Endothelial cell of umbilical vein (primary cell): ENCODE measurements around the gene POU2AF3. TPM values are rescaled to one million over a fixed set of nuclear protein-coding genes. Genes with fewer than 3 reads are reported as not detected.

Experiments used
- BruUV-seq: library from RNA; stranded (reverse); fragments of 400-500 nt; replicated peaks from 2 replicates; lab custom pipeline; 2021; lab: Mats Ljungman, UMichigan
- CTCF ChIA-PET: fragments of 300-600, 350-600 bp; sonication (Branson Sonifier 250); formaldehyde crosslinking; loops from one replicate; lab custom pipeline; 2021; ENCODE audit warnings: antibody characterized with exemption, inconsistent platforms; lab: Charles Lee
- POLR2A ChIA-PET: fragments of 300-600, 350-600 bp; sonication (Branson Sonifier 250); formaldehyde crosslinking; loops from one replicate; lab custom pipeline; 2021; ENCODE audit warnings: antibody characterized with exemption, inconsistent platforms; lab: Charles Lee
- DNase-seq: peaks from one replicate; pipeline ENCODE4 v3.0.0-alpha.2; 2011; ENCODE audit warnings: low read depth, low spot score
- FAIRE-seq: peaks from 2 replicates; lab custom pipeline; 2011; peaks lifted over from hg19 to GRCh38; lab: Jason Lieb, UNC
- H2AFZ ChIP-seq: 2 replicates; pipeline ENCODE4 v1.6.0; 2012; ENCODE audit warnings: low read depth, low read length, control low read depth, inconsistent platforms
- H3K27ac ChIP-seq: 2 replicates; pipeline ENCODE4 v1.5.1; 2011; ENCODE audit warnings: low read depth, mild to moderate bottlenecking, control low read depth, low read length, moderate library complexity; ENCODE audit not compliant: insufficient read depth
- H3K27me3 ChIP-seq, 2 experiments: 2 replicates each; pipeline versions ENCODE4 v1.6.0 to v1.6.1; 2011; ENCODE audit warnings: low read length in 2 of 2, mixed read lengths in 1 of 2; ENCODE audit not compliant: control insufficient read depth in 2 of 2, insufficient read depth in 2 of 2
- H3K36me3 ChIP-seq, 2 experiments: 2 replicates in 1 of 2; 3 replicates in 1 of 2; pipeline ENCODE4 v1.5.1; 2011; ENCODE audit warnings: low read length in 2 of 2, mild to moderate bottlenecking in 1 of 2, moderate library complexity in 1 of 2; ENCODE audit not compliant: control insufficient read depth in 2 of 2, insufficient read depth in 2 of 2; ENCODE audit errors: extremely low read depth in 1 of 2
- H3K4me1 ChIP-seq: 3 replicates; pipeline ENCODE4 v1.5.1; 2011; ENCODE audit warnings: mild to moderate bottlenecking, low read length; ENCODE audit not compliant: control insufficient read depth, insufficient read depth; ENCODE audit errors: extremely low read depth
- H3K4me2 ChIP-seq: 2 replicates; pipeline ENCODE4 v1.6.1; 2011; ENCODE audit warnings: low read length, control low read depth, mixed read lengths; ENCODE audit not compliant: insufficient read depth
- H3K4me3 ChIP-seq, 3 experiments: fragments of 200-600 bp in 1 of 3; sonication (generic), shearing (Covaris generic) in 1 of 3; replicated peaks in 1 of 3; 2 replicates each; pipeline ENCODE4 v1.5.1; 2011 to 2016; ENCODE audit warnings: control low read depth in 3 of 3, low read length in 3 of 3, mild to moderate bottlenecking in 2 of 3, inconsistent platforms in 1 of 3, low read depth in 1 of 3, moderate library complexity in 1 of 3; ENCODE audit not compliant: insufficient read depth in 1 of 3
- H3K79me2 ChIP-seq: 2 replicates; pipeline ENCODE4 v1.6.0; 2012; ENCODE audit warnings: low read length, inconsistent platforms; ENCODE audit not compliant: control insufficient read depth, insufficient read depth
- H3K9ac ChIP-seq: replicated peaks from 2 replicates; pipeline ENCODE3; 2011; ENCODE audit warnings: low read length, control low read depth; ENCODE audit not compliant: insufficient read depth; ENCODE audit errors: extremely low read depth
- H3K9me1 ChIP-seq: replicated peaks from 3 replicates; pipeline ENCODE4 v1.6.0; 2011; ENCODE audit warnings: mild to moderate bottlenecking, low read length; ENCODE audit not compliant: control insufficient read depth, insufficient read depth; ENCODE audit errors: extremely low read depth
- H3K9me3 ChIP-seq: replicated peaks from 2 replicates; pipeline ENCODE4 v1.5.1; 2012; ENCODE audit warnings: low read length, inconsistent platforms; ENCODE audit not compliant: control insufficient read depth, insufficient read depth
- H4K20me1 ChIP-seq: replicated peaks from 2 replicates; pipeline ENCODE3; 2011; ENCODE audit warnings: mild to moderate bottlenecking, low read length; ENCODE audit not compliant: control insufficient read depth, insufficient read depth; ENCODE audit errors: extremely low read depth
- EZH2 ChIP-seq: IDR thresholded peaks from 2 replicates; pipeline ENCODE4 v1.6.1; 2012; ENCODE audit warnings: borderline replicate concordance, low read depth, mild to moderate bottlenecking, moderate library complexity, low read length, inconsistent platforms; ENCODE audit not compliant: severe bottlenecking
- FOS ChIP-seq: IDR thresholded peaks from 2 replicates; pipeline ENCODE4 v1.6.1; 2011; ENCODE audit warnings: mild to moderate bottlenecking, low read length, moderate library complexity, borderline replicate concordance; ENCODE audit not compliant: insufficient read depth
- GATA2 ChIP-seq: IDR thresholded peaks from 2 replicates; pipeline ENCODE4 v1.7.0; 2011; ENCODE audit warnings: low read depth, mild to moderate bottlenecking, moderate library complexity, mixed read lengths, low read length; ENCODE audit not compliant: insufficient read length, insufficient read depth
- JUN ChIP-seq: IDR thresholded peaks from 2 replicates; pipeline ENCODE4 v1.6.1; 2011; ENCODE audit warnings: borderline replicate concordance, low read depth; ENCODE audit not compliant: insufficient read length, insufficient read depth
- MYC ChIP-seq: IDR thresholded peaks from one replicate; pipeline ENCODE4 v1.6.1; 2011; ENCODE audit warnings: mild to moderate bottlenecking, low read depth, low read length
- POLR2A ChIP-seq: IDR thresholded peaks from 2 replicates; pipeline ENCODE4 v1.6.1; 2012; ENCODE audit warnings: low read depth, mild to moderate bottlenecking, control low read depth, low read length
- POLR2AphosphoS5 ChIP-seq: IDR thresholded peaks from 2 replicates; pipeline ENCODE4 v1.6.1; 2012; ENCODE audit warnings: low read depth, mild to moderate bottlenecking, control low read depth, low read length, moderate library complexity; ENCODE audit not compliant: insufficient read depth
- dilution Hi-C: fragments of 300-500 bp; cut with MboI; formaldehyde crosslinking; loops from one replicate; pipeline ENCODE4 v1.15.0; 2019; ENCODE audit warnings: low sequenced_read_pairs; ENCODE audit not compliant: extremely low pct_ligation_motif_present
- intact Hi-C: fragments of 100-400 bp; cut with micrococcal nuclease; formaldehyde crosslinking; loops from one replicate; pipeline ENCODE4 v1.10.0; 2022
- polyA plus RNA-seq, 4 experiments: library from polyadenylated mRNA; depleted of rRNA in 3 of 4; stranded (reverse) in 3 of 4; unstranded in 1 of 4; fragments of >200 nt; gene quantifications; 2 replicates each; pipeline versions ENCODE4 v1.2.1 to v1.2.3, GENCODE V29; 2011 to 2012; ENCODE audit warnings: missing spikeins in 1 of 4
- total RNA-seq: library from RNA; stranded (reverse); gene quantifications from 2 replicates; pipeline ENCODE4 v1.2.3, GENCODE V29; 2021
- TF ChIP-seq, protein P1 (sequence below), 2 donors: IDR thresholded peaks; 1 replicate in 1 of 2; 2 replicates in 1 of 2; pipeline ENCODE4 v1.5.1; 2011; ENCODE audit warnings: low read length in 2 of 2, mild to moderate bottlenecking in 2 of 2, moderate library complexity in 2 of 2, control low read depth in 1 of 2, inconsistent platforms in 1 of 2, low read depth in 1 of 2; ENCODE audit not compliant: insufficient read depth in 1 of 2; ENCODE audit errors: extremely low read depth in 1 of 2
- TF ChIP-seq, protein P2 (sequence below): IDR thresholded peaks from 2 replicates; pipeline ENCODE4 v1.6.1; 2011; ENCODE audit not compliant: insufficient read depth, insufficient read length

POU2AF3 gene
- total and polyA plus RNA-seq, 2 donors (not counting 3 experiments of a cell fraction or from before 2014, with no cell fraction given), result not detected

DNA sequence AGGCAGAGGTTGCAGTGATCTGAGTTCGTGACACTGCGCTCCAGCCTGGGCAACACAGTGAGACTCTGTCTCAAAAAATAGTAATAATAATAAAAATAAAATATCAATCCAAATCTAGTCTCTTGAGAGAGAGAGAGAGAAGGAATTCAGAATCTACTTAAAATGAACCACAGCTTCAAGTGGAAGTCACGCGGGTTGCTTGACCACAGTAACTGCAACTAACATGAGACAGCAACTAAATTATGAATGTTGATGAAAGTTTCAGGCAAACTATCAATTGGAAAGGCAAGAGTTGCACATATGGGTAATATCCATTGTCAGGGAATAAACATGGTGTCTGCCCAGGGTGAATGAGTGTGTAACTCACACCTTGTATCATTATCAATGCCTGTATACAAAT is 40.3 kb upstream of the POU2AF3 start:
- Histone ChIP-seq H3K36me3 (no peaks in the 10 kb centered on the region), H3K4me2 (no peak overlapping the region), H3K79me2 (no peaks in the 10 kb centered on the region), H3K27ac (no peak overlapping the region), H3K4me1 (no peaks in the 10 kb centered on the region), H3K9ac (no peak overlapping the region), H3K9me1 (no peaks in the 10 kb centered on the region), H3K4me3 (no peak overlapping the region), H4K20me1 (no peaks in the 10 kb centered on the region), H2AFZ (no peak overlapping the region), H3K27me3 (peaks cover 0 to 3% of the 10 kb centered on the region in 2 experiments), H3K9me3 (no peaks in the 10 kb centered on the region)
- no peak for DNase-seq
- dilution Hi-C loops, result no loop called here
- ChIA-PET POLR2A (no interaction called here), CTCF (no interaction called here)
- no TSS peak for BruUV-seq
- FAIRE-seq, result no peak
- TF ChIP-seq GATA2 (no peak), FOS (no peak), EZH2 (no peak), POLR2AphosphoS5 (no peak), POLR2A (no peak), JUN (no peak), MYC (no peak)
- TF ChIP-seq, protein P1, sequence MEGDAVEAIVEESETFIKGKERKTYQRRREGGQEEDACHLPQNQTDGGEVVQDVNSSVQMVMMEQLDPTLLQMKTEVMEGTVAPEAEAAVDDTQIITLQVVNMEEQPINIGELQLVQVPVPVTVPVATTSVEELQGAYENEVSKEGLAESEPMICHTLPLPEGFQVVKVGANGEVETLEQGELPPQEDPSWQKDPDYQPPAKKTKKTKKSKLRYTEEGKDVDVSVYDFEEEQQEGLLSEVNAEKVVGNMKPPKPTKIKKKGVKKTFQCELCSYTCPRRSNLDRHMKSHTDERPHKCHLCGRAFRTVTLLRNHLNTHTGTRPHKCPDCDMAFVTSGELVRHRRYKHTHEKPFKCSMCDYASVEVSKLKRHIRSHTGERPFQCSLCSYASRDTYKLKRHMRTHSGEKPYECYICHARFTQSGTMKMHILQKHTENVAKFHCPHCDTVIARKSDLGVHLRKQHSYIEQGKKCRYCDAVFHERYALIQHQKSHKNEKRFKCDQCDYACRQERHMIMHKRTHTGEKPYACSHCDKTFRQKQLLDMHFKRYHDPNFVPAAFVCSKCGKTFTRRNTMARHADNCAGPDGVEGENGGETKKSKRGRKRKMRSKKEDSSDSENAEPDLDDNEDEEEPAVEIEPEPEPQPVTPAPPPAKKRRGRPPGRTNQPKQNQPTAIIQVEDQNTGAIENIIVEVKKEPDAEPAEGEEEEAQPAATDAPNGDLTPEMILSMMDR (IDR thresholded peaks at IDR 0.05; ENCODE audit: extremely low read depth in 1 of 2, insufficient read depth in 1 of 2, low read depth in 1 of 2, low read length in 2 of 2), result no peak
- TF ChIP-seq, protein P2, sequence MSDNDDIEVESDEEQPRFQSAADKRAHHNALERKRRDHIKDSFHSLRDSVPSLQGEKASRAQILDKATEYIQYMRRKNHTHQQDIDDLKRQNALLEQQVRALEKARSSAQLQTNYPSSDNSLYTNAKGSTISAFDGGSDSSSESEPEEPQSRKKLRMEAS, result no peak
- intact Hi-C loops, result no loop called here
